ENCODE data around the gene ANAPC5.
"Not testable (repeated sequence)": the region's sequence is repeated elsewhere in the genome, so short reads cannot be mapped to it uniquely, and the experiment has no call there.

The ANAPC5 gene

DNA sequence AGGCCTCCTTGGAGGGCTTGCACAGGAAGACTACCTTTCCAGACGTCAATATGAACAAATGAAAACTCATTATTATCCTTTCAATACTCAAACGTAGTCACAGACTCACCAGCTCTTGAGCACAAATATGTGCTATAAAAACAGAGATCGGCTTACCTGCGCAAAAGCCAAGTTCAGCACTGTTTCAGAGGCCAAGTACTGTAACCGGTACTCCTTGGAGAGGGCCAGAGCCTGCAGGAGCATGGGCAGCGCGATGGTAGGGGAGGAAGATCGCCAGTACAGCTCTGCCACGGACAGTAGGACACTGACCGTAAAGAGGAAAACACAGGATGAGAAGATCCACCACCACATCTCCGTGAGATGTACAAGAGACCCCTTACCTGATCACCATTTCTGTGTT is 34.1 kb downstream of the ANAPC5 start:
- no peak overlapping the region for H2BK15ac ChIP-seq (ENCODE audit: low read length)
- H3K27ac ChIP-seq (replicated peaks; ENCODE audit: low read length), result no peak overlapping the region
- H2AK5ac ChIP-seq (ENCODE audit: low read depth, low read length), result no peak overlapping the region
- no peak overlapping the region for H2BK12ac ChIP-seq (ENCODE audit: low read length)
- WGBS, 2 donors (ENCODE audit: extremely low coverage in 2 of 2, insufficient read length in 2 of 2, insufficient replicate concordance in 1 of 2), result no CpG with 5 or more reads among the region's 11 CpGs
- H3K14ac ChIP-seq (ENCODE audit: low read length), result no peak overlapping the region
- no peak overlapping the region for H3K4me3 ChIP-seq (ENCODE audit: low read length in 2 of 2)
- no peak overlapping the region for H3K4ac ChIP-seq (ENCODE audit: low read length)
- no peak overlapping the region for H2BK120ac ChIP-seq (ENCODE audit: low read depth, low read length)
- H3K23ac ChIP-seq (ENCODE audit: low read depth, low read length, poor library complexity), result no peak overlapping the region
- no peaks in the 10 kb centered on the region for H3K79me1 ChIP-seq (ENCODE audit: low read depth, low read length)
- H2AFZ ChIP-seq (ENCODE audit: low read length), result no peak overlapping the region
- H4K8ac ChIP-seq (ENCODE audit: low read depth, low read length), result no peak overlapping the region
- H4K91ac ChIP-seq (ENCODE audit: low read depth, low read length, poor library complexity), result no peak overlapping the region
- H2BK5ac ChIP-seq (ENCODE audit: low read length), result no peak overlapping the region
- H3K4me1 ChIP-seq (ENCODE audit: control insufficient read depth in 2 of 2, insufficient read depth in 1 of 2, low read depth in 1 of 2, low read length in 2 of 2), result no peaks in the 10 kb centered on the region
- H3K4me2 ChIP-seq (ENCODE audit: insufficient read depth, low read length, poor library complexity, severe bottlenecking), result no peak overlapping the region
- H3K18ac ChIP-seq (ENCODE audit: low read length), result no peak overlapping the region
- H3K9ac ChIP-seq (ENCODE audit: low read depth, low read length, poor library complexity), result no peak overlapping the region
- H3K9me3 ChIP-seq (replicated peaks in 1 of 2; ENCODE audit: control insufficient read depth in 2 of 2, insufficient read depth in 1 of 2, low read depth in 1 of 2, low read length in 2 of 2), result no peaks in the 10 kb centered on the region
- DNase-seq (ENCODE audit: low spot score), result no peak
- H3K27me3 ChIP-seq (ENCODE audit: control insufficient read depth in 3 of 3, insufficient read depth in 3 of 3, low read depth in 1 of 3, low read length in 3 of 3), result no peaks in the 10 kb centered on the region
- H3K36me3 ChIP-seq (replicated peaks in 1 of 2; ENCODE audit: control insufficient read depth in 2 of 2, insufficient read depth in 2 of 2, low read length in 2 of 2), result peaks cover 6 to 75% of the 10 kb centered on the region in 2 donors

- no peak overlapping the region for H3K27ac ChIP-seq (replicated peaks; ENCODE audit: low read length)
- H2AK5ac ChIP-seq (ENCODE audit: low read depth, low read length), result no peak overlapping the region
- H3K79me1 ChIP-seq (ENCODE audit: low read depth, low read length), result no peaks in the 10 kb centered on the region
- no CpG with 5 or more reads among the region's 3 CpGs for WGBS, 2 donors (ENCODE audit: extremely low coverage in 2 of 2, insufficient read length in 2 of 2, insufficient replicate concordance in 1 of 2)
- no peaks in the 10 kb centered on the region for H3K9me3 ChIP-seq (replicated peaks in 1 of 2; ENCODE audit: control insufficient read depth in 2 of 2, insufficient read depth in 1 of 2, low read depth in 1 of 2, low read length in 2 of 2)
- no peak overlapping the region for H2BK120ac ChIP-seq (ENCODE audit: low read depth, low read length)
- H3K14ac ChIP-seq (ENCODE audit: low read length), result no peak overlapping the region
- H3K4me3 ChIP-seq (ENCODE audit: low read length in 2 of 2), result no peak overlapping the region
- no peak overlapping the region for H3K4me2 ChIP-seq (ENCODE audit: insufficient read depth, low read length, poor library complexity, severe bottlenecking)
- H3K36me3 ChIP-seq (replicated peaks in 1 of 2; ENCODE audit: control insufficient read depth in 2 of 2, insufficient read depth in 2 of 2, low read length in 2 of 2), result peaks cover 11 to 75% of the 10 kb centered on the region in 2 donors
- H3K18ac ChIP-seq (ENCODE audit: low read length), result no peak overlapping the region
- H2BK15ac ChIP-seq (ENCODE audit: low read length), result no peak overlapping the region
- no peaks in the 10 kb centered on the region for H3K4me1 ChIP-seq (ENCODE audit: control insufficient read depth in 2 of 2, insufficient read depth in 1 of 2, low read depth in 1 of 2, low read length in 2 of 2)
- H3K23ac ChIP-seq (ENCODE audit: low read depth, low read length, poor library complexity), result no peak overlapping the region
- H3K27me3 ChIP-seq (ENCODE audit: control insufficient read depth in 3 of 3, insufficient read depth in 3 of 3, low read depth in 1 of 3, low read length in 3 of 3), result no peaks in the 10 kb centered on the region
- H4K8ac ChIP-seq (ENCODE audit: low read depth, low read length), result no peak overlapping the region
- H3K9ac ChIP-seq (ENCODE audit: low read depth, low read length, poor library complexity), result no peak overlapping the region
- no peak overlapping the region for H2AFZ ChIP-seq (ENCODE audit: low read length)
- DNase-seq (ENCODE audit: low spot score), result no peak
- H3K4ac ChIP-seq (ENCODE audit: low read length), result no peak overlapping the region
- H4K91ac ChIP-seq (ENCODE audit: low read depth, low read length, poor library complexity), result no peak overlapping the region
- no peak overlapping the region for H2BK5ac ChIP-seq (ENCODE audit: low read length)
- H2BK12ac ChIP-seq (ENCODE audit: low read length), result no peak overlapping the region
Measured at GRCh38 chr12:121314431-121314830, 37.8 kb downstream of the ANAPC5 start.

- H3K4me3 ChIP-seq (ENCODE audit: low read length in 2 of 2); H4K91ac ChIP-seq (ENCODE audit: low read depth, low read length, poor library complexity); H3K9ac ChIP-seq (ENCODE audit: low read depth, low read length, poor library complexity); H3K14ac ChIP-seq (ENCODE audit: low read length); H2AFZ ChIP-seq (ENCODE audit: low read length); H2BK15ac ChIP-seq (ENCODE audit: low read length); H2BK120ac ChIP-seq (ENCODE audit: low read depth, low read length); H3K18ac ChIP-seq (ENCODE audit: low read length); H4K8ac ChIP-seq (ENCODE audit: low read depth, low read length); H3K23ac ChIP-seq (ENCODE audit: low read depth, low read length, poor library complexity); H3K9me3 ChIP-seq (replicated peaks in 1 of 2; ENCODE audit: control insufficient read depth in 2 of 2, insufficient read depth in 1 of 2, low read depth in 1 of 2, low read length in 2 of 2); H3K4me2 ChIP-seq (ENCODE audit: insufficient read depth, low read length, poor library complexity, severe bottlenecking); H3K27me3 ChIP-seq (ENCODE audit: control insufficient read depth in 3 of 3, insufficient read depth in 3 of 3, low read depth in 1 of 3, low read length in 3 of 3); H3K4ac ChIP-seq (ENCODE audit: low read length); H3K27ac ChIP-seq (replicated peaks; ENCODE audit: low read length); H3K4me1 ChIP-seq (ENCODE audit: control insufficient read depth in 2 of 2, insufficient read depth in 1 of 2, low read depth in 1 of 2, low read length in 2 of 2); H2BK5ac ChIP-seq (ENCODE audit: low read length); H2AK5ac ChIP-seq (ENCODE audit: low read depth, low read length); H2BK12ac ChIP-seq (ENCODE audit: low read length); H3K79me1 ChIP-seq (ENCODE audit: low read depth, low read length); DNase-seq (ENCODE audit: low spot score): not testable (repeated sequence)
- peaks cover 8 to 54% of the 10 kb centered on the region in 2 donors for H3K36me3 ChIP-seq (replicated peaks in 1 of 2; ENCODE audit: control insufficient read depth in 2 of 2, insufficient read depth in 2 of 2, low read length in 2 of 2)
- WGBS, 2 donors (ENCODE audit: extremely low coverage in 2 of 2, insufficient read length in 2 of 2, insufficient replicate concordance in 1 of 2), result no CpG with 5 or more reads among the region's 1 CpG
Measured at GRCh38 chr12:121310231-121310630, 42.0 kb downstream of the ANAPC5 start.

DNA sequence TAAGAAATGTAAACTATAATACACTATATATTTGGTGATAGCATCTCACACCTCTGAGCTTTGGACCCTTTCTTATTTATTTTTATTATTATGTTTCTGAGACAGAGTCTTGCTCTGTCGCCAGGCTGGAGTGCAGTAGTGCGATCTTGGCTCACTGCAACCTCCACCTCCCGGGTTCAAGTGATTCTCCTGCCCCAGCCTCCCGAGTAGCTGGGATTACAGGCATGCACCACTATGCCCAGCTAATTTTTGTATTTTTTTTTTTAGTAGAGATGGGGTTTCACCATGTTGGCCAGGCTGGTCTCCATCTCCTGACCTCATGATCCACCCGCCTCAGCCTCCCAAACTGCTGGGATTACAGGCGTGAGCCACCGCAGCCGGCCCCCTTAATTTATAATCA is 44.8 kb downstream of the ANAPC5 start:
- H3K4ac ChIP-seq (ENCODE audit: low read length); H2BK15ac ChIP-seq (ENCODE audit: low read length); H2BK120ac ChIP-seq (ENCODE audit: low read depth, low read length); H3K9me3 ChIP-seq (replicated peaks in 1 of 2; ENCODE audit: control insufficient read depth in 2 of 2, insufficient read depth in 1 of 2, low read depth in 1 of 2, low read length in 2 of 2); H2AK5ac ChIP-seq (ENCODE audit: low read depth, low read length); H4K8ac ChIP-seq (ENCODE audit: low read depth, low read length); H3K27ac ChIP-seq (replicated peaks; ENCODE audit: low read length); H3K9ac ChIP-seq (ENCODE audit: low read depth, low read length, poor library complexity); H3K23ac ChIP-seq (ENCODE audit: low read depth, low read length, poor library complexity); DNase-seq (ENCODE audit: low spot score); H2BK12ac ChIP-seq (ENCODE audit: low read length); H3K4me2 ChIP-seq (ENCODE audit: insufficient read depth, low read length, poor library complexity, severe bottlenecking); H4K91ac ChIP-seq (ENCODE audit: low read depth, low read length, poor library complexity); H3K4me1 ChIP-seq (ENCODE audit: control insufficient read depth in 2 of 2, insufficient read depth in 1 of 2, low read depth in 1 of 2, low read length in 2 of 2); H3K18ac ChIP-seq (ENCODE audit: low read length); H3K4me3 ChIP-seq (ENCODE audit: low read length in 2 of 2); H3K14ac ChIP-seq (ENCODE audit: low read length); H3K79me1 ChIP-seq (ENCODE audit: low read depth, low read length); H2BK5ac ChIP-seq (ENCODE audit: low read length); H3K27me3 ChIP-seq (ENCODE audit: control insufficient read depth in 3 of 3, insufficient read depth in 3 of 3, low read depth in 1 of 3, low read length in 3 of 3); H2AFZ ChIP-seq (ENCODE audit: low read length): not testable (repeated sequence)
- WGBS, 2 donors (ENCODE audit: extremely low coverage in 2 of 2, insufficient read length in 2 of 2, insufficient replicate concordance in 1 of 2), result no CpG with 5 or more reads among the region's 8 CpGs
- H3K36me3 ChIP-seq (replicated peaks in 1 of 2; ENCODE audit: control insufficient read depth in 2 of 2, insufficient read depth in 2 of 2, low read length in 2 of 2), result peaks cover 8 to 43% of the 10 kb centered on the region in 2 donors
